HPDE6-E6E7 (cell line): Measurements from ENCODE around the gene CHCHD10.
A peak's percentile ranks its signal among the peaks of the same experiment; 100 is the strongest.

Source experiments
- DNase-seq: peaks from one replicate; pipeline ENCODE4 v3.0.0; 2011; ENCODE audit warnings: missing footprints; ENCODE audit errors: extremely low spot score

Gene CHCHD10

DNA sequence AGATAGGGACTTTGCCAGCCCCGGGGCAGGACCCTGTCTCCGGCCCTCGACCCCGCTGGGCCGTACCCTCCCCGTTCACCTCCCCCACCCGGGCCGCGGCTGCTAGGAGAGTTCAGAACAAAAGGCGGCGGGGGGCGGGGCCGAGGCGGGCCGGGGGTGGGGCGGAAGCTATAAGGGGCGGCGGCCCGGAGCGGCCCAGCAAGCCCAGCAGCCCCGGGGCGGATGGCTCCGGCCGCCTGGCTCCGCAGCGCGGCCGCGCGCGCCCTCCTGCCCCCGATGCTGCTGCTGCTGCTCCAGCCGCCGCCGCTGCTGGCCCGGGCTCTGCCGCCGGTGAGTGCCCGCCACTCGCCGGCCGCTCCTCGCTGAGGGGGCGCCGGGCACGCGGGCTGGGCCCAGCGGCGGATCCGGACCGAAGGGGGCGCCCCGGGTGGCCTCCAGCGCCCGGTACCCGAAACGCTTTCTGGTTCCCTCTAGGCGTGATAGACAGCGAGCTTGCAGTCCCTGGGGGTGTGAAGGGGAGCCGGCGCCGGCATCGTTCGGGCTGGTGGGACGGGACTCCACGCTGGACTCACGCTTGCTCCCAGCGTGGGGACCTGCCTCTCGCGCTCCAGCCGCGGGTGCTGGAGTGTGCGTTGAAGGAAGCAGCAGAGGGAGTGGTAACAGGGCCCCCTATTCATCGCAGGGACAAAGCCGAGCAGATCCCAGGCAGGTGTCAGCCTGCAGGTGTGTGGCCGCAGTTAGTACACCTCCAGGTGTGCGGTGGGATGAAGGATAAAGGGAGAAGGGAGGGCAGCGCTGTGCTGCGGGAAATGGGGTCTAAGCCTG lies 5.1 kb upstream of the CHCHD10 start, which contains the start of gene MMP11:
TSS of gene MMP11 (plus strand) at position 201 of the 825 bp plus-strand sequence. CDS start at position 223, 22 bp downstream.
- peak; percentile 34 for DNase-seq

DNA sequence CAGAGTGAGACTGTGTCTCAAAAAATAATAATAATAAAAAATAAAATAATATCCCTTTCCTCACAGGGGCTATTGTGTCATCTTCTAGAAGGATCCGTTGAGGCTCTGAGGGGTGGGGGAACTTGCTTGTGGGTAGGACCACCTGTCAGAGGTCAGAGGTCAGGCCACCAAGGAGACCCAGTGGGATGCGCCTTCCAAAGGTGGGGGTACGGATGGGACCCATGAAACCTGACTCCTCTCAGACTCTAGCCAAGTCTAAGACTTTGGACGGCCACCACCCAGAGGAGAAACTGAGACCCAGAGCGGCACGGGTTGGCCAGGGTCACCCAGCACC lies 4.5 kb upstream of the CHCHD10 start:
- no peak for DNase-seq

DNA sequence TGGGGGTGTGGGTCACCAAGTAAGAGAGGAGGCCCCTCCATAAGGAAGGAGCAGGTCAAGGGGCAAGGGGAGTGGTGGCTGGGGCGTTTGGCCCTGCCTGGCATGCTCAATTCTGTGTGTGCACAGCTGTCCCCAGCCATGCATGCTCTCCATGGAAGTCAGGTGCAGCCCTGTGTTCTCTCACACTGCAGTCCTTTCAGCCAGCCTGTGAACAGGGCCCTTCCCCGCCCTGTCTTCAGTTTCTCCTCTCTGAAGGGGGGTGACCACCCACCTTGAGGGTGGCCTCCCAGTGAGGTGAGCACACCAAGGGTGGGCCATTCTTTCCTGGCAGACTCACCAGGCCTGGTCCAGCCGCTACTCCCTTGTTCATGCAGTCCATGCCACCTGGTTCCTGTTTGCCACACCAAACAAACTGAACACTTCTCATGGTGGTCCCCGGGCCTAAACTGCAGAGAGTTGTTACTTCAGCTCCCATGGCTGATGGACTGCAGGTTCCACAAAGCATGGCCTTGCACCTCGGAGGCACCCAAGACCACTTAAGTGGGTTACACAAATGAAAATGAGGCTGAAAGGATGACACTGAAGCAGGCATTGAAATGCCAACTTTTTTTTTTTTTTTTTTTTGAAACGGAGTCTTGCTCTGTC lies 1.7 kb upstream of the CHCHD10 start:
- DNase-seq = no peak

DNA sequence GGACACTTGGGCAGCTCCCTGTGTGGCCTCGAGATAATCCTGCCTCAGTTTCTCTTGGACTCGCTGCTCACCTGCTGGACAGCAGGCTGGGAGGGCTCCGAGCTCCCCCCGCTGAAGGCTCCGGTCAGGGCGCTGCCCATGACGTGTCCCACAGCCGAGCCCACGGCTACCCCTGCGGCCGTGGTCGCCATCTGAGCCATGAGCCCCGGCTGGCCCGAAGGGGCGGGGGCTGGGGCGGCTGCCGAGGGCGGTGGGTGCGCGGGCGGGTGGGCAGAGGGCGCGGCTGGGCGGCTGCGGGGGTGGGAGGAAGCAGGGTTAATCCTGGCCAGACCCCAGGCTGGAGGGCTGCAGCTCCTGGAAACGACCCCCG lies 484 bp downstream of the CHCHD10 start:
- no peak for DNase-seq

DNA sequence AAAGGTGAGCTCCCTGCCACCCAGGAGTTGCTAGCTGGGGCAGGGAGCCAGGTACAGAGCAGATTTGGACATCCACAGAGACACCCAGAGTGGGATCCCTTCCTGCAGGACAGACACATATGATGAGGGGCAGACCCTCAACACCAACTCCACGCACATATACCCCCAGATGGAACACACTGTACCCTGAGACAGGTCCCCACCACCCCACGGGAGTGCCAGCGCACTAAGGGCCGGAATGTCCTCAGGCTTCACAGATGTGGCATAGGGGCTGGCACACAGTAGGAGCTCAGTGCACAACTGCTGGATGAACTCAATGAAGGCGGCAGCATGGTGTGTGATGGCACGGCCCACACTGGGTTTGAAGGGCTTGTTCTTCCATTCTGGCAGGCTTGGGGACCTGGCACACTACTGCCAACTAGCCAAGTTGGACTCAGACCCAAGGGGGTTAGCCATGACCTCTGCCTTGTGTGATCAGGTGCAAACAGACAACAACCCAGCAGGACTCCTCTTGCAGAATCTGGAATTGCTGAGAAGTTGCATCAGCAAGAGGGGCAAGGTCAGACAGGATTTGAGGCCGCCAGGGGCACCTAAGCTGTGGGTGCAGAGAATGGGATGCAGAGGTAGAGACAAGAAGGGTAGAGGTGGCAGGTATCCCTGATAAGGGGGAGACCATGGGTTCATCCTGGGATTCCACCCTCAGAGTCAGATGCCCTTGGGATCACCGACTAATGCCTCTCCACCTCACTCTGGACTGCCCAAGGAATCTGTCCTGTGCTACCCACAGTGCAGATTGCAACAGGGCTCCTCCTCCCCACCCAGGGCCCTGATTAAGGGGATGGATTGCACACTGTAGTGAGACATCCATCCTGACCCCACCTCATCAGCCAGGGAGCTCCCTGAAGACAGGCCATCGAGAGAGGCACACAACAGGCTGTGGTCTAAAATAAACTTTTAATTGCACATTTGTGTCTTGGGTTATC lies 2.6 kb downstream of the CHCHD10 start:
- DNase-seq = no peak

DNA sequence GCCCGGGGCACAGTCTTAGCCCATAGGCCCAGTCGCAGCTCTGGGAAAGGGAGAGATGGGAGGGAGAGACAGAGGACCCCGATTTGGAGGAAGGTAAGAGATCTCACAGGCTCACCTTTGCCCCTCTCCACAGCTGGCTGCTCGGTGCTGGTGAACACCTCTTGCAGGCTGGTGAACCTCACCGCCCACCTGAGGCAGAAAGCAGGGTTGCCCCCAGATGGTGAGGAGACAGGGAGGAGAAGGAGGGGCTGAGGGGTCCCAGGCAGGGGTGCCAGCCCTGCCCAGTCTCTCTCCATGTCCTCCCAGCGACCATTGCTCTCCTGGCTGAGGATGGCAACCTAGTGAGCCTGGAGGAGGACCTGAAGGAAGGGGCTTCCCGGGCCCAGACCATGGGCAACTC lies 3.8 kb downstream of the CHCHD10 start:
- DNase-seq = no peak

DNA sequence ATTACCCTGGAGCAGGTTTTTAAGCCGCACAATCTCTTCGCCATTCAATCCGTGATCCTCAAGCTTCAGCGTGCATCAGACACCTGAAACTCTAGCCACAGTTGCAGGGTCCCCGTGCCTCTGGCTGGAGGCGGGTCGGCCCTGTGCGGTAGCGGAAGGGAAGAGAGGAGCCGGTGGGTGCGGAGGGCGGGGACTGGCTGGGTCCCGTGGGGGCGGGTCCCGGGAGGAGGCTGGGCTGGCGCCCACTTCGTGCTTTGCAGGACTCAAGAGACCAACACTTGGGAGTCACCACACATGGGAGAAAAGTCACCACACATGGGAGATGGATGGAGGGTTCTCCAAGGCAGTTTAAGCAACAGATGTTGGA lies 4.2 kb downstream of the CHCHD10 start:
- DNase-seq = no peak

DNA sequence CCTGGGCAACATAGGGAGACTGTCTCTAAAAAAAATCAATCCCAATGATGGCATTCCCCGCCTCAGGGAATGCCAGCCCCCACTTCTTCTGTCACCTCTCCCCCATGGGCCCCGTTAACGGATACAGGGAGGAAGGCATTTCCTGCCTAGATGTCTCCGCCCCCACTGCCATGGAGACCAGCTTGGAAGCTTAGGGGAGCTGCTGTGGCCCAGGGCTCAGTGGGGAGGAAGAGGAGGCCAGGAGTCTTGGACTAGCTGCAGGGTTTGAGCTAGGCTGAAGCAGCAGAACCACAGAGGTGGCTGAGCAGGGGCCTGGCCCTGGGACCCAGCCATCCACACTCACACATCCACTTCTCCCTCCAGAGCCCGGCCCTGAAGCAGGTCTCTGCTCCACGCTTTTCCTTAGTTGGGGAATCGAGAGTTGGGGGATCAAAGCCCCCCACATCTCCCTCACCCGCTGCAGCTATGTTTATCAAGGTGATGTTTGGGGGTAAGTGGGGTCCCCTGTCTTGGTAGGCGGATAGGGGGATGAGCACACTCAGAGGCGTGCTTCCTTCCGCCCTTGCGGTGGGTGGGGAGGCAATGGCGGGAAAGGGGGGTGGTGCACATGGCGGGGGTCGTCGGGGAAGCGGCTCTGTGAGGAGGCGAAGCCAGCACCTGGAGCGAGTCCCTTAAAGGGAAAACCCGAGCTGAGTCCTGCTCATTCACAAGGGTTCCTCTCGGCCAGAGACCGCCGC lies 4.8 kb downstream of the CHCHD10 start, which contains the start of gene C22orf15:
TSS of gene C22orf15 (plus strand) at position 149 of the 737 bp plus-strand sequence. CDS start at position 466, 317 bp downstream.
- no peak for DNase-seq

DNA sequence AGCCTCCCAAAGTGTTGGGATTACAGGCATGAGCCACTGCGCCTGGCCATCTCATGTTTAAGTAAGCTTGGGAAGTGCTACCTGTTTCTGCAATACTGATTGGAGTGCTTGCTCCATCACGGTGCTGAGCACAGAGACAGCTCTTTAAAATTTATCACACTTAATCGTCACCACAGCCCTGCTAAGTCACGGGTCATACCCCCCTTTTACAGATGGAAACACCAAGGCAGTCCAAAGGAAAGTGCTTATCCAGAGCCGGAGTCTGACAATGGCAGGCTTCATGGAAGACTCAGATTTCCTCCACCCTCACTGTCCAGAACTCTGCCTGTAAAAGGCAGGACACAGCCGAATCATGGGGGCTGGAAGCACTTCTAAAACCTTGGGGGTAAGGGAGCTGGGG lies 7.7 kb downstream of the CHCHD10 start:
- DNase-seq = no peak

DNA sequence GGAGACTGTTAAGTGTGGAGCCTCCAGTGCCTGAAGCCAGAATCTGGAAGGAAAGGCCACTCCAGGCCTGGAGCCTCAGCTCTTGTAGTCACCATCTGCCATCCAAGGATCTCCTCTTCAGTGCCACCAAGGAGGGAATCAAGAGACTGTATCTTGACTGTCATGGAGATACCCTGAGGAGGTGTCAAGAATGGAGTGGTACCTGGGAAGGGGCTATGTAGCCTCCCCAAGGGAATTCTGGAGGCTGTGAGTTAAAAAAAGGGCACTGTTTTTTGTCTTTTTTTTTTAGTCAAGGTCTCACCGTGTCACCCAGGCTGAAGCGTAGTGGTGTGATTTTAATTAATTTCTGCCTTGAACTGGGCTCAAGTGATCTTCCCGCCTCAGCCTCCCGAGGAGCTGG lies 8.2 kb downstream of the CHCHD10 start:
- DNase-seq = no peak

DNA sequence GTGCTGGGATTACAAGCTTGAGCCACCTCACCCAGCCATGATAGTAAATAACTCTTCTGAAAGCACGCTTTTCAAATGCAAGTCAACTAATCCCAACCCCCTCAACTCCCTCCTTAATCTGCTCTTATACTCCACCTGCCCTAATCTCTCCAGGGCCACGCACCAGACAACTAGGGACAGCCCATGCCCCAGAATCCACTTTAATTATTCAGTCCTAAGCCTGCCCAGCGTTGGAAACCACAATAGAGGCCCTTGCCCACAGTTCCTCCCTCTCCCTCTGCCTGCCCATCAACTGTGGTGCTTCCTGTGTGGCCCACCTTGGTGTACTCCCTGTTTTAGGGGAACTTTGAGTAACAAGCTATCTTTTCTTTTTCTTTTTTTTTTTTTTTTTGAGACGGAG lies 10.9 kb downstream of the CHCHD10 start:
- DNase-seq = no peak

DNA sequence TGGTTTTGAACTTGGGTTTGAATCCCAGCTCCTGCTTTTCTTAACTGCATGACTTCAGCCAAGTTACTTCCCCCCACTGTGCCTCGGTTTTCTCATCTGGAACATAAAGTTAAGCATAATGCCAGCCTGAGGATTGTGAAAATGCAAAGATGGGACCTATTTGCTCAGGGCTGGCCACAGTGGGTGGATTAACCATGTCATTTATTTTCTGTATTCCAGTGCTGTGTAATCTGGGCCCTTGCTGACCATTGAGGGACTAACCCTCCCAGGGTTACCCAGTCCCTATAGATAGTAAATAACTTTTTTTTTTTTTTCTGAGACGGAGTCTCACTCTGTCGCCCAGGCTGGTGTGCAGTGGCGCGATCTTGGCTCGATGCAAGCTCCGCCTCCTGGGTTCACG lies 12.1 kb downstream of the CHCHD10 start:
- no peak for DNase-seq

DNA sequence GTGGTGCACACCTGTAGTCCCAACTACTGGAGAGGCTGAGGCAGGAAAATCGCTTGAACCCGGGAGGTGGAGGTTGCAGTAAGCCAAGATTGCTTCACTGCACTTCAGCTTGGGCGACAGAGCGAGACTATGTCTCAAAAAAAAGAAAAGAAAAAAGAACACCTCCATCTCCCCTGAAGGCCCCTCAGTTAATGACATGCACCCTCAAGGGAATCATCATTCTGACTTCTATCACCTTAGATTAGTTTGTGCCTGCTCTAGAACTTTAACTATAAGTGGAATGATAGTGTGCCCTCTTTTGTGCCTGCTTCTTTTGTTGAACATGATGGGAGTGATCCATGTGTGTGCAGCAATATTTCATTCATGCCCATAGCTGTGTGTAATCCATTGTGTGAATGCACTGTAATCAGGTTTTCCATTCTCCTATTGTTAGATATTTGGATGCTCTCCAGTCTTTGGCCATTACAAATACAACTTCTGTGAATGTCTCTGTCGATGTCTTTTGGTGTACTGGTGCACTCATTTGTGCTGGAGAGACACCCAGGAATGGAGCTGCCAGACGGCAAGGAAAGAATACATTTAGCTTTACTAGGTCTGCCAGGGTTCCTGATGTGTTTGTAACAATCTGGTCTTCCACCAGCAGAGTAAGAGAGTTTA lies 12.7 kb downstream of the CHCHD10 start:
- no peak for DNase-seq

DNA sequence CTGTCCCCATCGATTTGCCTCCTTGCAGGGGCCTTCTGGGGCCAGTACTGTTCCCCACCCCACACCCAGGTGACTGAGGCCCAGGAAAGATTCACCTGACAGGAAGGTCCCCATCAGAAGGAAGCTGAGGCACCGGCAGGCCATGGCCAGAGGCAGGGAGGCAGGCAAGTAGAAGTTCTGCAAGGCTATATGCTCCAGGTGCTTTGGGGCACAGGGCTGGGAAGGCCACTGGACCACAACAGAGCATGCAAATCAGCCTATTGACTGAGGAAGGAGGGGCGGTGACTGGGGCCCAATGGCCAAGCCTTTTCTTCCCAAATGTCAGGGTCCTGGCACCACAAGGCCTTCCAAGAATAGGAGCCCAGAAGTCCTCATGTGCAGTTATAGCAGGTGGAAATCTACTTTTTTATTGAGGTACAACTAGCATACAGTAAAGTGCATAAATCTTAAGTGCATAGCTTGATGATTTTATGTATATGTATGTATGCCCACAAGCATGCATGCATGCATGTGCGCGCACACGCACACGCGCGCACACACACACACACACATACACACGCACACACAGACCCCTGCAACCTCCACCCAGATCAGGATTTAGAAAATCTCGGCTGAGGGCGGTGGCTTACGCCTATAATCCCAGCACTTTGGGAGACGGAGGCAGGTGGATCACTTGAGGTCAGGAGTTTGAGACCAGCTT lies 13.4 kb downstream of the CHCHD10 start, which contains the start of gene VPREB3:
TSS of gene VPREB3 (minus strand) at position 206 of the 700 bp plus-strand sequence. CDS start at position 144, 62 bp downstream.
- no peak for DNase-seq

DNA sequence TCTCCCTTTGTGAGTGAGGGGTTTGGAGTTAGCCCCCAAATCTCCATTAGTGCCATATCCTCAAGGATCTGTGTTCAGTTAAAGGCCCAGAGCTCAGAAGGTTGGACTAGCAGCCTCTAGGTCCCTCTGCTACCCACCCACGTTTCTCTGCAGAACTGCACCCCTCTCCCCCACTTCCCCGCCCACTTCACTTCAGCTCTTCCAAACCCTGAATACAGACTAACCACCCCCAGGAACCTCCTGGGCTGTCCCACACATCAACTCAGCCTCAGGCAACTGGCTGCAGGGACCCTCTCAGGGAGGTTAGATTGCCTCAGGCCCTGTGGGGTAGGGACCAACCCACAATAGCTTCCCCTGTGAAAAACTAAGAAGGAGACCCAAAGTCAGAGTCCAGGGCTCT lies 14.4 kb downstream of the CHCHD10 start:
- DNase-seq = no peak

DNA sequence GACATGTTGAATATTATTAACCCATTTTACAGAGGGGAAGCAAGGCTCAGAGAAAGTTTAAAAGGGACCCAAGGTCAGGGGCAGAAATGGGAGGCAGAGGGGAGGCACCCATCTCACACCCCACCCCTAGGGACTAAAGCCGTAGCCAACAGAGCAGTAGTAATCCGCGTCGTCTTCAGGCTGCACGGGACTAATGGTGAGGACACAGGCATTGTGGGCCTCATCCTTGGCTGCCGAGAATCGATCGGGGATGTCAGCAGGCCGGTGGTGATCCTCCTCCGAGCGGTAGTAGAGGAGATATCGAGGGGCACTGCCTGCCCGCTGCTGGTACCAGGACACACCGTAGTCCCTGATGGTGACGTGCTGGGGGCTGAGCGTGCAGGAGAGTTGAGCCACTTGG lies 15.0 kb downstream of the CHCHD10 start:
- no peak for DNase-seq

DNA sequence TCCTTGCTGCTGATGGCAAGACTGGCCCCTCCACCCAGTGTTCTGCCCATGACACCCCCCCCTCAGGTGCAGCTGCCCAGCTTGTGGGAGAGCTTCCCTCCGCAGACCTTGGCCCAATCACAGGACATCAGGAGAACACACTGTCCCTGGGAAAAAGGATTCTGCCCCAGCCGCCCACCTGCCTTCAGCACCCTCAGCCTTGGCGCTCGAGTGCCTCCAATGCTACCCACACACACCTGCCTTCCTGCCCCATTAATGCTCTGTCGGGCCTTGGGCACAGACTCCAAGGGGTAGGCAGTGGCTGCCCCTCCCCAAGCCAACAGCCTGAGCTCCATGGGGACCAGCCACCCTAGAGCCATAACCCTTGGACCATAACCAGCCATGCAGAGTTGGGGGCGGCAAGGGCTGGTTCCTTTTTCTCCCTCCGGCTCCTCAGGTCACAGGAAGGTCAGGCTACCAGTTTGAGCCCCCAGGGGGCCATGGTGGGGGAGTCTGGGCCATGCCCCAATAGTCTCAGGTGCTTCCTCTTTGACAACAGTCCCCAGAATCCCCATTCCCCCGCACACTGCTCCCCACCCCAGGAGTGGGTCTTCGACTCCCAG lies 15.6 kb downstream of the CHCHD10 start:
- DNase-seq = no peak

DNA sequence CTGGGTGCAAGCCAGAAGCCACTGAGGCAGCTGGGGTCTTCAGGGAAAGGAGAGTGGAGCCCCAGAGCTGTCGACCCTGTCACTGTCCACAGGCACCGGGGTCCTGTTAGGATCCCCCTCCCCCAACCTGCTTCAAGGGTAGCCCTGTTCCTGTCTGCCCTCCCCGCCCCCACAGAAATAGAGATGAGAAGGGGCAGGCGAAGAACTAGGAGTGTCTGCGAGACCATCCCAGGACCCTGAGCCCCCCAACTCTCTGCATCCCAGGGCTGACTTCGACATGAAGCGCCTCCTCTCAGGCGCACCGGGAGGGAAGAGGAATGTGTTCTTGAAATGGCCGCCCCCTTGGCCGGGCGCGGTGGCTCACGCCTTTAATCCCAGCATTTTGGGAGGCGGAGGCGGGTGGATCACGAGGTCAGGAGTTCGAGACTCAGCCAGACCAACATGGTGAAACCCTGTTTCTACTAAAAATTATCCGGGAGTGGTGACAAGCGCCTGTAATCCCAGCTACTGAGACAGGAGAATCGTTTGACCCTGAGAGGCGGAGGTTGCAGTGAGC lies 16.3 kb downstream of the CHCHD10 start:
- no peak for DNase-seq

DNA sequence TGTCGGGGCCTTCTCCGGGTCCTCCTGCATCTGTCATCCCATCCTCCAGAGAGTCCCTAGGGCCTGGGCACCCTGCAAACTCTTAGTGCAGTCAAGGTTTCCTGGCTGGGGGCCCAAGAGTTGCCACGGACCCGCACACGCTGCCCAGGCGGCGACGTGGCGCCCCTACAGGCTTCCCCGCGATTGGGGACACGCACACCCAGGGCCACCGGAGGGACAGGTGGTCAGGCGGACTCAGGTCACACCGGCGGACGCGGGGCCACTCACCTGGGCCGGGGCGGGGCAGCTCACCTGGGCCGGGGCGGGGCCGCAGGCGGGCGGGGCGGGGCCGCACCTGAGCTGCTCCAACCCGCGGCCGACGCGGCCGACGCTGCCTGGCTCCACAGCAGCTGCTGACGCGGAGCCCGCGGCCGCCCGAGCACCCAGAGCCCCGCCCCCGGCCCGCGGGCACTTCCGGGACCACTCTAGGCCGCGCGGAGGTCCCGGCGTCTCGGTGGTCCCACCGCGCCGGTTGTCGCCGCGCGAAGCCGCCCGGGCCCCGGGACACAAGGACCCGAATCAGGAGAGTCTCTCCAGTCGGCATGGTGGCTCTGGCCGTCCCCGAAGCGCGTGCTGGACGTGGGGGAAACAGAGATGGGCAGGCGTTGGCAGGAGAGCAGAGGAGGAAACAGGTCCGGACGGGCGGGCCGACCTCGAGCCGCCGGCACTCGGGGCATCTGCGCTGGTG lies 16.9 kb downstream of the CHCHD10 start, which contains the start of gene ZNF70:
TSS of gene ZNF70 (minus strand) at position 399 of the 727 bp plus-strand sequence. CDS start 5,972 bp downstream, outside the sequence.
- DNase-seq = peak; percentile 84
